Type B pancreatic cell (in vitro differentiated cells): ENCODE data around the gene DSG4. TPM values are rescaled to one million over a fixed set of nuclear protein-coding genes. Genes with fewer than 3 reads are reported as not detected.

Experiments
- DNase-seq: peaks from one replicate; pipeline ENCODE4 v3.0.0; 2021; ENCODE audit warnings: mixed read lengths; ENCODE audit not compliant: unreplicated experiment; ENCODE audit errors: extremely low spot score
- H3K27ac Mint-ChIP-seq: 2 replicates; pipeline ENCODE4 v1.8.0; 2021; ENCODE audit warnings: mild to moderate bottlenecking, mixed read lengths
- H3K27me3 Mint-ChIP-seq: 2 replicates; pipeline ENCODE4 v1.8.0; 2021; ENCODE audit warnings: mixed read lengths
- H3K36me3 Mint-ChIP-seq: 2 replicates; pipeline ENCODE4 v1.8.0; 2021; ENCODE audit warnings: mixed read lengths
- H3K4me1 Mint-ChIP-seq: one replicate; pipeline ENCODE4 v1.8.0; 2021; ENCODE audit warnings: mixed read lengths; ENCODE audit not compliant: unreplicated experiment
- H3K4me3 Mint-ChIP-seq: 2 replicates; pipeline ENCODE4 v1.8.0; 2021; ENCODE audit warnings: mild to moderate bottlenecking, mixed read lengths
- H3K9me3 Mint-ChIP-seq: 2 replicates; pipeline ENCODE4 v1.8.0; 2021; ENCODE audit warnings: mixed read lengths
- total RNA-seq: library from RNA; stranded (reverse); gene quantifications from 2 replicates; pipeline ENCODE4 v1.2.1, GENCODE V29; 2021; ENCODE audit warnings: low replicate concordance
- TF ChIP-seq, protein P1 (sequence below): fragments of 200-600 bp; sonication (generic); conservative IDR thresholded peaks from 2 replicates; pipeline ENCODE4 v1.5.0; 2021; ENCODE audit warnings: antibody characterized with exemption, mild to moderate bottlenecking

DSG4 gene
- total RNA-seq, 1 donor from 2014 or later, result 0.07 TPM

DNA sequence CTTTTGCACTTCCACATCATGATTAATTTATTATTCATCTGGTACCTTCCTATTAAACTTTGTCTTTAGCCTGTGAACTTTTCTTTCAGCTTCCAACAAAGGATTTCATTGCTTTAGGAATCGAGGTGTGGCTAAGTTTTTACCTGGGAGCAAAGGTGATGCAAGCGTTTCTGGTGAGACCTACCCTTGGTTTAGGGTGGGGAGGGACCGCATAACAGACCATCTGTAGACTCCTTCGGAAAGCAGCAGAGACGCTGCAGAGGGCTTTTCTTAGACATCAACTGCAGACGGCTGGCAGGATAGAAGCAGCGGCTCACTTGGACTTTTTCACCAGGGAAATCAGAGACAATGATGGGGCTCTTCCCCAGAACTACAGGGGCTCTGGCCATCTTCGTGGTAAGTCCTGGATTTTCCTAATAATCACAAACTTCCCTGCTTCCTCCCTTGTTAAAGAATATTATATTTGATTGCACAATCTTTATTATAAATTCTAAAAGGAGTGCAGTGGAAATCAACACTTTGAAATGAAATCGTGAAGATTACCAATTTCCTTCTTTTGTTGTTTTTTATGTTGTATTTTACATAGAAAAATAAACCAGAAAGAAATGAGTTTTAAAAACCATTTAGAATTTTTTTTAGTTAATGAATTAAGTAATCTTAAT is 71.1 kb downstream of the DSG4 start, which contains the start of gene DSG3:
Gene DSG3 (plus strand): TSS at position 212 of the 662 bp plus-strand sequence. CDS start 137 bp downstream, at position 349.
- Mint-ChIP-seq H3K9me3 (no peaks in the 10 kb centered on the region), H3K4me1 (no peaks in the 10 kb centered on the region), H3K27ac (no peak within 1 kb of the TSS), H3K27me3 (no peaks in the 10 kb centered on the region), H3K36me3 (no peaks in the 10 kb centered on the region), H3K4me3 (no peak within 1 kb of the TSS)
- no peak for DNase-seq
- TF ChIP-seq, protein P1, sequence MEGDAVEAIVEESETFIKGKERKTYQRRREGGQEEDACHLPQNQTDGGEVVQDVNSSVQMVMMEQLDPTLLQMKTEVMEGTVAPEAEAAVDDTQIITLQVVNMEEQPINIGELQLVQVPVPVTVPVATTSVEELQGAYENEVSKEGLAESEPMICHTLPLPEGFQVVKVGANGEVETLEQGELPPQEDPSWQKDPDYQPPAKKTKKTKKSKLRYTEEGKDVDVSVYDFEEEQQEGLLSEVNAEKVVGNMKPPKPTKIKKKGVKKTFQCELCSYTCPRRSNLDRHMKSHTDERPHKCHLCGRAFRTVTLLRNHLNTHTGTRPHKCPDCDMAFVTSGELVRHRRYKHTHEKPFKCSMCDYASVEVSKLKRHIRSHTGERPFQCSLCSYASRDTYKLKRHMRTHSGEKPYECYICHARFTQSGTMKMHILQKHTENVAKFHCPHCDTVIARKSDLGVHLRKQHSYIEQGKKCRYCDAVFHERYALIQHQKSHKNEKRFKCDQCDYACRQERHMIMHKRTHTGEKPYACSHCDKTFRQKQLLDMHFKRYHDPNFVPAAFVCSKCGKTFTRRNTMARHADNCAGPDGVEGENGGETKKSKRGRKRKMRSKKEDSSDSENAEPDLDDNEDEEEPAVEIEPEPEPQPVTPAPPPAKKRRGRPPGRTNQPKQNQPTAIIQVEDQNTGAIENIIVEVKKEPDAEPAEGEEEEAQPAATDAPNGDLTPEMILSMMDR, result no peak

DNA sequence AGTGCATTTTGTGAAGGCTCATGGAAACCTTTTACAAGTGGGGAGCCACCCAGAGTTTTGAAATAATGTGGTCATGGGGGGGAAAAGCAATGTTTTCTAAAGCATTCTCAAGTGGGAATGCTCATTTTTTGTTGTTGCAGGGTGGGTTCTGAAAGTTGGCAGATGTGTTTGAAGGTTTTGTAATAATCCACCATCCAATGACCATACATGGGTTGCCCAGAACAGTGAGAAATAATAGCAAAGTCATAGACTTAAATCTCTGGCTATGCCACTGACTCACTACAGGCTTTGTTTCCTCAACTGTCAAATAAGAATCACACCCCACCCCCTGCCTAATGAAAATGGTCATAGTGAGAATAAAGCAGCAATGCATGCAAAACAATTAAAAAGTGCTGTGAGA is 73.8 kb downstream of the DSG4 start:
- no peak overlapping the region for H3K27ac Mint-ChIP-seq
- TF ChIP-seq, protein P1, result no peak

DNA sequence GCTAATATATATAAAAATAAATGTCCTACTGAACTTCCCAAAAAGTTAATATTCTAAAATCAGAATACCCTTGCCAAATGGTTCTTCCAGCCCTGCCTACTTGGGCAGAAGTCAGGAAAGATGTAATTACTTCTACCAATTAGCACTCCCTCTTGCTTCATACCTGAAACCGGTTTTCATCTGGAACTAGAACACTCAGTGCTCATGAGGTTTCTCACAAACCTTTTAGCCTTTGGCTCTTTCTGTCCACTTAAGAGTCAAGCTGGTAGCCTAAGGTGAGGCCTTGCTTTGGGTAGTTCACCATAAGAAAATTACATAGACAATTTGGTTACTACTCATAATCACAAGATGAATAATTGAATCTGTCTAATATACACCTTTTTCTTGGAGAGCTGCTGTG is 75.0 kb downstream of the DSG4 start:
- H3K4me1 Mint-ChIP-seq, result no peaks in the 10 kb centered on the region
- H3K36me3 Mint-ChIP-seq, result no peaks in the 10 kb centered on the region
- no peaks in the 10 kb centered on the region for H3K27me3 Mint-ChIP-seq
- TF ChIP-seq, protein P1, result no peak
- no peak overlapping the region for H3K4me3 Mint-ChIP-seq
- no peak overlapping the region for H3K27ac Mint-ChIP-seq
- no peaks in the 10 kb centered on the region for H3K9me3 Mint-ChIP-seq
- no peak for DNase-seq

More for the DNA sequence above, 73.8 kb downstream of the DSG4 start:
- Mint-ChIP-seq H3K4me1 (no peaks in the 10 kb centered on the region), H3K4me3 (no peak overlapping the region), H3K36me3 (no peaks in the 10 kb centered on the region), H3K9me3 (no peaks in the 10 kb centered on the region), H3K27me3 (no peaks in the 10 kb centered on the region)
- no peak for DNase-seq

DNA sequence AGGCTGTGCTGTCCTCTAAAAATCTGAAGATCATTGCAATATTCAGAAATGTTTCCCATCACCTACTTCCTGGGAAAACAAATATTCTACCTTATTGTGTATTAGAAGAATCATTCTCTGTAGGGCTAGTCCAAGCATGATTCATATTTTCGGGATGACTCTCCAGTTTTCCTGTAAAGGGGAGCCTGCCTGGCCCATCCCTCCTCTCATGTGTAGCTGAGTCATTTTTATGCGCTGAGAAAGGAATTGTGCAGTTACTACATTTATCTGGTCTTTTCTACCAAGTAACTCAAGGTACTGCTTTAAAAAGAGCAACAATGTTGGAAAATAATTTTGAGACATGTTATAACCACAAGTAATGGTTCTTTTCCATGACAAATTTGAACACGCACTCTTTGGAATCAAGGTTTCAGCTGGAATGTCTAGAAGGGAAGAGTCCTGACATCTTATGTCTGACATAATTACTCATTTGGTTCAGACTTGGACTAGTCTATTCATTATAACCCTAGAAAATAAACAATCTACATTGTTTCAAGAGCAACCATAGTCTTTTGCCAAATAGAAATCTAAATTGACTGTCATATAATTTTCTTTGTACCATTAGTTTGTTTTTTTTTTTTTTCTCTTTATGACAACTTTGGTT is 77.6 kb downstream of the DSG4 start:
- Mint-ChIP-seq H3K4me1 (no peaks in the 10 kb centered on the region), H3K27me3 (no peaks in the 10 kb centered on the region), H3K4me3 (no peak overlapping the region), H3K36me3 (no peaks in the 10 kb centered on the region), H3K9me3 (no peaks in the 10 kb centered on the region), H3K27ac (no peak overlapping the region)
- TF ChIP-seq, protein P1, result no peak
- DNase-seq, result no peak

Other genes starting within 250 kb of the DSG4 start
- 1.6 and 4.1 TPM in 2 replicates for gene DSC1, start 213.9 kb upstream of the DSG4 start, total RNA-seq
- 4.8 and 40.8 TPM in 2 replicates for gene DSG1, start 58.6 kb upstream of the DSG4 start, total RNA-seq
- gene DSG3, start 71.0 kb downstream of the DSG4 start, total RNA-seq, result 1.1 and 4.5 TPM in 2 replicates
- gene DSG2, start 121.4 kb downstream of the DSG4 start, total RNA-seq, result 117 and 272 TPM in 2 replicates
- 2,711 and 3,458 TPM in 2 replicates for gene TTR, start 215.1 kb downstream of the DSG4 start, total RNA-seq